Chondrocyte (in vitro differentiated cells): ENCODE results near the gene TEX12. TPM values are rescaled to one million over a fixed set of nuclear protein-coding genes. Genes with fewer than 3 reads are reported as not detected.
"Not testable (repeated sequence)": the region's sequence is repeated elsewhere in the genome, so short reads cannot be mapped to it uniquely, and the experiment has no call there.

Experiments used
- DNase-seq: peaks from one replicate; pipeline ENCODE4 v3.0.0; 2021; ENCODE audit warnings: mixed read lengths, low spot score
- H3K27ac Mint-ChIP-seq: one replicate; pipeline ENCODE4 v1.8.0; 2021; ENCODE audit warnings: mild to moderate bottlenecking, moderate library complexity, mixed read lengths; ENCODE audit not compliant: unreplicated experiment
- H3K27me3 Mint-ChIP-seq: 2 replicates; pipeline ENCODE4 v1.8.0; 2021; ENCODE audit warnings: low read depth, mixed read lengths
- H3K36me3 Mint-ChIP-seq: 2 replicates; pipeline ENCODE4 v1.8.0; 2021; ENCODE audit warnings: low read depth, mixed read lengths
- H3K4me1 Mint-ChIP-seq: 2 replicates; pipeline ENCODE4 v1.8.0; 2021; ENCODE audit warnings: low read depth, mild to moderate bottlenecking, mixed read lengths
- H3K4me3 Mint-ChIP-seq: one replicate; pipeline ENCODE4 v1.8.0; 2021; ENCODE audit warnings: mild to moderate bottlenecking, moderate library complexity, mixed read lengths; ENCODE audit not compliant: unreplicated experiment
- H3K9me3 Mint-ChIP-seq: 2 replicates; pipeline ENCODE4 v1.8.0; 2021; ENCODE audit warnings: low read depth, mixed read lengths
- total RNA-seq: library from RNA; stranded (reverse); gene quantifications from 3 replicates; pipeline ENCODE4 v1.2.1, GENCODE V29; 2021
- TF ChIP-seq, protein P1 (sequence below): fragments of 200-600 bp; sonication (generic); IDR thresholded peaks from 2 replicates; pipeline ENCODE4 v1.5.0; 2021; ENCODE audit warnings: antibody characterized with exemption, mild to moderate bottlenecking, moderate library complexity

The TEX12 gene
- total RNA-seq, 1 donor from 2014 or later: not detected

- H3K27ac Mint-ChIP-seq: no peak overlapping the region
These were observed 6.9 kb upstream of the TEX12 start for GRCh38 chr11:112160091-112160848.

DNA sequence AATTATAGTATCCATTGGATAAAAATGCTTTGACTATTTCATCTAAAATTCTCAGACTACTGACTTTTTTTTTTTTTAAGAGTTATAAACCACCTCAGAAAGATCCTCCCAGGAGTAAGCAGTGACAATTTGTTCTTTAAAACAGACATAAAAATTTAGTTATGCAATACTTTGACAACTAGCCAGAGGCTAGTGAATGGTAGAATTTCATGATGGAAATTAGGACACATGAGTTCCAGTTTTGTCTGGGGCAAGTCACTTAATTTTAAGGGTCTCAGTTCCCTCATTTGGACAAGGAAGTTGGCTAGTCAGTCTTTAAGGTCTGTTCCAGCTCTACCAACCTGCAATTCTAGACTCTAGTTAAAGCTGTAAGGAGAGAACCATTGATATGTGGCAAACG lies 6.2 kb upstream of the TEX12 start:
- H3K9me3 Mint-ChIP-seq: peaks cover 2% of the 10 kb centered on the region
- H3K4me3 Mint-ChIP-seq: no peak overlapping the region
- peaks cover 46% of the 10 kb centered on the region for H3K4me1 Mint-ChIP-seq
- no peaks in the 10 kb centered on the region for H3K36me3 Mint-ChIP-seq
- TF ChIP-seq, protein P1, sequence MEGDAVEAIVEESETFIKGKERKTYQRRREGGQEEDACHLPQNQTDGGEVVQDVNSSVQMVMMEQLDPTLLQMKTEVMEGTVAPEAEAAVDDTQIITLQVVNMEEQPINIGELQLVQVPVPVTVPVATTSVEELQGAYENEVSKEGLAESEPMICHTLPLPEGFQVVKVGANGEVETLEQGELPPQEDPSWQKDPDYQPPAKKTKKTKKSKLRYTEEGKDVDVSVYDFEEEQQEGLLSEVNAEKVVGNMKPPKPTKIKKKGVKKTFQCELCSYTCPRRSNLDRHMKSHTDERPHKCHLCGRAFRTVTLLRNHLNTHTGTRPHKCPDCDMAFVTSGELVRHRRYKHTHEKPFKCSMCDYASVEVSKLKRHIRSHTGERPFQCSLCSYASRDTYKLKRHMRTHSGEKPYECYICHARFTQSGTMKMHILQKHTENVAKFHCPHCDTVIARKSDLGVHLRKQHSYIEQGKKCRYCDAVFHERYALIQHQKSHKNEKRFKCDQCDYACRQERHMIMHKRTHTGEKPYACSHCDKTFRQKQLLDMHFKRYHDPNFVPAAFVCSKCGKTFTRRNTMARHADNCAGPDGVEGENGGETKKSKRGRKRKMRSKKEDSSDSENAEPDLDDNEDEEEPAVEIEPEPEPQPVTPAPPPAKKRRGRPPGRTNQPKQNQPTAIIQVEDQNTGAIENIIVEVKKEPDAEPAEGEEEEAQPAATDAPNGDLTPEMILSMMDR: no peak
- H3K27ac Mint-ChIP-seq: no peak overlapping the region
- H3K27me3 Mint-ChIP-seq: no peaks in the 10 kb centered on the region
- DNase-seq: no peak

More at GRCh38 chr11:112160091-112160848, 6.9 kb upstream of the TEX12 start:
- Mint-ChIP-seq H3K27me3 (no peaks in the 10 kb centered on the region), H3K9me3 (peaks cover 2% of the 10 kb centered on the region), H3K4me3 (no peak overlapping the region), H3K36me3 (no peaks in the 10 kb centered on the region), H3K4me1 (peaks cover 46% of the 10 kb centered on the region)
- TF ChIP-seq, protein P1: no peak
- DNase-seq: no peak

GRCh38 chr11:112162200-112162599 lies 5.0 kb upstream of the TEX12 start:
- H3K36me3 Mint-ChIP-seq, H3K4me3 Mint-ChIP-seq, H3K27me3 Mint-ChIP-seq, H3K27ac Mint-ChIP-seq, H3K9me3 Mint-ChIP-seq, DNase-seq: not testable (repeated sequence)
- H3K4me1 Mint-ChIP-seq: peaks cover 42% of the 10 kb centered on the region

DNA sequence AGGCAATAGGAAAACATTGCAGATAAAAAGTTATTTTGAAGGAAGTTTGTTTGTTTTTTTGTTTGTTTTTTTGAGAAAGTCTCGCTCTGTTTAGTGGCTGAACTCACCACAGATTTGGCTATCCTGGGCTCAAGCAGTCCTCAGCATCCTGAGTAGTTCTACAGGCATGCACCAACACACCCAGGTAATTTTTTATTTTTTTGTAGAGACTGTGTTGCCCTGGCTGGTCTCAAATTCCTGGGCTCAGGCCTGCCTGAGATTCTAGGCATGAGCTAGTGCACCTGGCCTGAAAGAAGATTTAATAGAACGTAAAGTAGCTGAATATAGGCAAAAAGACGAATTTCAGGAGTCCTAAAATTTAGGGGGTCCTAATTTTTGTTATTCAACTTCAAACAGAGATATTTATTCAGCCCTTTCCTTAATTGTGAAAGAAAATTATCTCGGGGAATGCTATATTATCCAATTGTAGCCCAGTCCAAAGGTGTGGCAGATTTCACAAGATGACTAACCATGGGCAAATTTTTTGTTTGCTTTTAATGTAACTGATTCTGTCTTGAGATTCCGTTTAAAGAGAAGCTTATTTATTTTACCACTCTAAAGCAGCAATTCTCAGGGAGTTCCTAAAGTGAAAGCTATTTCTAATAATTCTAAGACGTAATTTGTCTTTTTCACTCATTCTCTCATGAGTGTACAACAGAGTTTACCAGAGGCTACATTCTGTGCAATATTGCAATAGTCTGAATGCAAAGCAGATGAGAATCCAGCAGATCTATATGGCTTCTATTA lies 4.2 kb upstream of the TEX12 start:
- H3K4me1 Mint-ChIP-seq: peaks cover 36% of the 10 kb centered on the region
- H3K9me3 Mint-ChIP-seq: no peaks in the 10 kb centered on the region
- TF ChIP-seq, protein P1: no peak

DNA sequence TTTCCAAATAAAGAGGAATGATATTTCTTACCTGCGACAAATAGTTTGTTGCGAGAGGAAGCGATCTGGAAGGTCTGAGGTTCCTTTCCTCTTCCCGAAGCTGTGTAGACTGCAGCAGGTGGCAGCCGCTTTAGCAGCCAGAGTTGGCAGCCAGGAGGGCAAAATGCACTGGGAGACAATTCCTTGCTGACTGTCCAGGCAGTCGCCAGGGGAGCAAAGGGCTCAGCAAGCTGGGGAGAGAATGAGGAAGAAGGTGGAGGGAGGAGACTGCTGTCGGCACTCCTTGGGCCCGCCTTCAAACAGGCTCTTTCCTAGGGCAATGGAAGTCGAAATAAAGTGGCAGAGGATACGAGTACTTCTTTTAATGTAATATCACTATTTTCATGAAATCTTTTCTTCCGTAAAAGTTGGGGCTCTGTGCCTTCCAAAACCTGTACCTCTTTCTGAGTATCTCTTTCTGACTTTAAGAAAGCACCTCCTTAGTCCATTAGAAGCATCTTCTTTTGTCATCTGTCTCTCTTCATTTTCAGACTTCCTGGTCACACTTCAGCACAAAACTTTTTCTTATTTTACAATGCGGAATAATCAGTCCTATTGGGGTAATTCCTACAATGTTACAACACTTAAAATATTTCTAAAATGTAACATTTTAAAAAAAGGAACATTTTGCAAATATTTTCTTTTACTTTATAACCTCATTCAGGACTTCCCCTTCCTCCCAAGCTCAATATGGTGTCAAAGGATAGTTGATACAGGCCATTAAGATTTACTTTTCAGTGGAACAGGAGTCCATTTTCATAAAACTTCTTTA lies 3.1 kb upstream of the TEX12 start, which contains the start of gene IL18:
Gene IL18, minus strand, starts transcription at position 220 of the 811 bp plus-strand sequence. CDS start 9,041 bp downstream, outside the sequence.
- H3K27me3 Mint-ChIP-seq: no peaks in the 10 kb centered on the region
- DNase-seq: no peak
- no peaks in the 10 kb centered on the region for H3K36me3 Mint-ChIP-seq
- TF ChIP-seq, protein P1: no peak
- H3K4me3 Mint-ChIP-seq: peak within 1 kb of the TSS; percentile 47
- H3K27ac Mint-ChIP-seq: peak within 1 kb of the TSS; percentile 79
- H3K4me1 Mint-ChIP-seq: peaks cover 36% of the 10 kb centered on the region
- H3K9me3 Mint-ChIP-seq: no peaks in the 10 kb centered on the region

More for the DNA sequence above, 4.2 kb upstream of the TEX12 start:
- Mint-ChIP-seq H3K4me3 (peak overlapping the region; percentile 47), H3K27ac (peak overlapping the region; percentile 72), H3K36me3 (no peaks in the 10 kb centered on the region), H3K27me3 (no peaks in the 10 kb centered on the region)
- DNase-seq: no peak
